HepG2 (cell line): Measurements from ENCODE around the gene NPTXR. TPM values are rescaled to one million over a fixed set of nuclear protein-coding genes. Genes with fewer than 3 reads are reported as not detected.

Source experiments
- ATAC-seq: fragments of 200-7000 bp; cut with Tn5 transposase; 3 replicates; pipeline ENCODE4 v1.9.1; 2020; ENCODE audit warnings: mild to moderate bottlenecking, moderate library complexity
- BruUV-seq: library from RNA; stranded (reverse); fragments of 400-500 nt; replicated peaks from 2 replicates; lab custom pipeline; 2021; lab: Mats Ljungman, UMichigan
- CTCF ChIA-PET: fragments of 300-600 bp; formaldehyde crosslinking; extraction: SDS; loops from one replicate; lab custom pipeline; 2021; ENCODE audit warnings: low total read pairs, inconsistent platforms, low intra/inter-chr PET ratio; lab: Yijun Ruan, JAX
- POLR2A ChIA-PET: fragments of 350-600 bp; sonication (Branson Sonifier 250); formaldehyde crosslinking; loops from one replicate; lab custom pipeline; 2020; ENCODE audit warnings: antibody characterized with exemption, inconsistent platforms; lab: Yijun Ruan, JAX
- DNase-seq: peaks from one replicate; pipeline ENCODE4 v3.0.0-alpha.2; 2015; ENCODE audit warnings: low spot score
- FAIRE-seq: peaks from 3 replicates; lab custom pipeline; 2011; peaks lifted over from hg19 to GRCh38; lab: Jason Lieb, UNC
- H2AFZ ChIP-seq: one replicate; pipeline ENCODE4 v1.6.1; 2011; ENCODE audit warnings: low read length, inconsistent platforms
- H3K27ac ChIP-seq: fragments of 300-600 bp; 3 replicates; pipeline ENCODE4 v1.8.0; 2011; ENCODE audit warnings: mixed run types, mild to moderate bottlenecking, mixed read lengths, low read length, inconsistent platforms; ENCODE audit not compliant: insufficient read depth; ENCODE audit errors: extremely low read length
- H3K27me3 ChIP-seq, 2 experiments: fragments of 200-600 bp in 1 of 2; 2 replicates in 1 of 2; 3 replicates in 1 of 2; pipeline versions ENCODE4 v1.6.0 to v1.8.0; 2011; ENCODE audit warnings: low read length in 2 of 2, mild to moderate bottlenecking in 2 of 2, moderate library complexity in 2 of 2, inconsistent platforms in 1 of 2; ENCODE audit not compliant: insufficient read depth in 2 of 2, control insufficient read depth in 1 of 2
- H3K36me3 ChIP-seq, 2 experiments: fragments of 200-600 bp in 1 of 2; replicated peaks in 1 of 2; 2 replicates in 1 of 2; 3 replicates in 1 of 2; pipeline versions ENCODE4 v1.5.1 to v1.8.0; 2011; ENCODE audit warnings: low read length in 2 of 2, inconsistent platforms in 1 of 2; ENCODE audit not compliant: insufficient read depth in 2 of 2, control insufficient read depth in 1 of 2
- H3K4me1 ChIP-seq: 2 replicates; pipeline ENCODE4 v1.5.1; 2012; ENCODE audit warnings: low read length, inconsistent platforms; ENCODE audit not compliant: insufficient read depth
- H3K4me2 ChIP-seq: 2 replicates; pipeline ENCODE4 v1.6.0; 2011; ENCODE audit warnings: low read depth, low read length, inconsistent platforms
- H3K4me3 ChIP-seq, 3 experiments: fragments of 200-600 bp in 1 of 3; sonication (generic), shearing (Covaris generic) in 1 of 3; replicated peaks in 1 of 3; 2 replicates each; pipeline ENCODE4 v1.5.1; 2011 to 2016; ENCODE audit warnings: low read length in 3 of 3, inconsistent platforms in 2 of 3, low read depth in 2 of 3, mild to moderate bottlenecking in 2 of 3, control low read depth in 1 of 3, mixed read lengths in 1 of 3; ENCODE audit not compliant: insufficient read depth in 1 of 3
- H3K79me2 ChIP-seq: one replicate; pipeline ENCODE4 v1.6.1; 2011; ENCODE audit warnings: low read length, inconsistent platforms; ENCODE audit not compliant: insufficient read depth
- H3K9ac ChIP-seq: 2 replicates; pipeline ENCODE4 v1.6.0; 2011; ENCODE audit warnings: mild to moderate bottlenecking, low read depth, low read length, inconsistent platforms; ENCODE audit not compliant: insufficient read depth
- H3K9me3 ChIP-seq: 2 replicates; pipeline ENCODE4 v1.5.1; 2012; ENCODE audit warnings: mild to moderate bottlenecking, low read length
- H4K20me1 ChIP-seq: 2 replicates; pipeline ENCODE4 v1.6.0; 2011; ENCODE audit warnings: inconsistent platforms, mild to moderate bottlenecking, low read length, moderate library complexity; ENCODE audit not compliant: insufficient read depth
- HMG20A ChIP-seq: IDR thresholded peaks from 2 replicates; pipeline ENCODE4 v1.6.1; 2016; ENCODE audit warnings: borderline replicate concordance
- KDM5A ChIP-seq: fragments of 200-600 bp; sonication (generic); IDR thresholded peaks from 2 replicates; pipeline ENCODE4 v1.7.0; 2018; ENCODE audit warnings: antibody characterized with exemption, mild to moderate bottlenecking, low read length, borderline replicate concordance
- MXD4 ChIP-seq: IDR thresholded peaks from 2 replicates; pipeline ENCODE4 v1.6.1; 2016; ENCODE audit warnings: mild to moderate bottlenecking, missing biosample characterization, missing genetic modification reagents
- NFYC ChIP-seq: IDR thresholded peaks from 2 replicates; pipeline ENCODE4 v1.6.1; 2016; ENCODE audit warnings: missing genetic modification reagents, missing compliant biosample characterization
- SPEN ChIP-seq: sonication (generic); formaldehyde crosslinking; IDR thresholded peaks from 2 replicates; pipeline ENCODE4 v1.5.1; 2020; ENCODE audit warnings: low read depth, mild to moderate bottlenecking, missing genetic modification reagents
- THYN1 ChIP-seq: sonication (generic); formaldehyde crosslinking; IDR thresholded peaks from 2 replicates; pipeline ENCODE4 v1.8.1; 2023; ENCODE audit warnings: low read depth, mild to moderate bottlenecking, moderate library complexity, missing genetic modification reagents, borderline replicate concordance
- ZNF3 ChIP-seq: IDR thresholded peaks from 2 replicates; pipeline ENCODE4 v1.7.0; 2017; ENCODE audit warnings: inconsistent platforms
- ZNF546 ChIP-seq: sonication (generic); formaldehyde crosslinking; conservative IDR thresholded peaks from 2 replicates; pipeline ENCODE4 v1.8.1; 2023; ENCODE audit warnings: mild to moderate bottlenecking, missing genetic modification reagents
- ZNF569 ChIP-seq: sonication (generic); formaldehyde crosslinking; IDR thresholded peaks from 2 replicates; pipeline ENCODE4 v1.5.0; 2020; ENCODE audit warnings: mild to moderate bottlenecking, missing genetic modification reagents, moderate library complexity, borderline replicate concordance
- ZNF839 ChIP-seq: sonication (generic); formaldehyde crosslinking; IDR thresholded peaks from 2 replicates; pipeline ENCODE4 v1.4.0; 2020; ENCODE audit warnings: missing genetic modification reagents, mild to moderate bottlenecking, borderline replicate concordance
- WGBS: methylation state at CpG from one replicate; pipeline ENCODE4 v1.1.6; 2017; ENCODE audit warnings: low lambda C conversion rate; 5-methylcytosine and 5-hydroxymethylcytosine counted together
- in situ Hi-C: cut with HindIII; loops from 2 replicates; pipeline ENCODE4 v1.10.0; 2017; ENCODE audit warnings: low pct_unique_long_range_greater_than_20kb; ENCODE audit not compliant: extremely low pct_ligation_motif_present
- intact Hi-C: fragments of 100-400 bp; cut with micrococcal nuclease; formaldehyde crosslinking; loops from one replicate; pipeline ENCODE4 v1.10.0; 2022; ENCODE audit not compliant: unreplicated experiment
- polyA plus RNA-seq, 8 experiments: library from polyadenylated mRNA; depleted of rRNA in 3 of 8; stranded (reverse) in 7 of 8; unstranded in 1 of 8; fragments of >200 nt; fragmentation: Illumina TruSeq in 4 of 8; extraction: Trizol in 4 of 8; gene quantifications; 2 replicates each; pipeline versions ENCODE4 v1.2.1 to v1.2.3, GENCODE V29; 2011 to 2016; ENCODE audit warnings: low read depth in 4 of 8, missing spikeins in 1 of 8, mixed read lengths in 1 of 8; ENCODE audit not compliant: insufficient read depth in 1 of 8
- total RNA-seq, 5 experiments: library from RNA; depleted of rRNA; stranded (reverse); fragments of >200 nt; fragmentation: Illumina TruSeq; extraction: Trizol; gene quantifications; 2 replicates each; pipeline ENCODE4 v1.2.3, GENCODE V29; 2016; ENCODE audit warnings: low read depth in 1 of 5
- TF ChIP-seq, protein P1 (sequence below): fragments of 450-650 bp; IDR thresholded peaks from 2 replicates; pipeline ENCODE4 v1.6.1; 2017; ENCODE audit warnings: mild to moderate bottlenecking
- TF ChIP-seq, protein P2 (sequence below): sonication (generic); formaldehyde crosslinking; IDR thresholded peaks from 2 replicates; pipeline ENCODE4 v1.8.0; 2022; ENCODE audit warnings: mild to moderate bottlenecking, missing genetic modification reagents, moderate library complexity
- TF ChIP-seq, protein P3 (sequence below): sonication (generic); formaldehyde crosslinking; IDR thresholded peaks from 2 replicates; pipeline ENCODE4 v1.5.0; 2020; ENCODE audit warnings: missing genetic modification reagents
- TF ChIP-seq, protein P4 (sequence below): sonication (generic); formaldehyde crosslinking; IDR thresholded peaks from 2 replicates; pipeline ENCODE4 v1.4.0; 2020; ENCODE audit warnings: missing genetic modification reagents, borderline replicate concordance

The NPTXR gene
- total and polyA plus RNA-seq, 2 of the 13 experiments (the other 11 are each of a cell fraction or from before 2014, with no cell fraction given), result 2.6 to 4.8 TPM

DNA sequence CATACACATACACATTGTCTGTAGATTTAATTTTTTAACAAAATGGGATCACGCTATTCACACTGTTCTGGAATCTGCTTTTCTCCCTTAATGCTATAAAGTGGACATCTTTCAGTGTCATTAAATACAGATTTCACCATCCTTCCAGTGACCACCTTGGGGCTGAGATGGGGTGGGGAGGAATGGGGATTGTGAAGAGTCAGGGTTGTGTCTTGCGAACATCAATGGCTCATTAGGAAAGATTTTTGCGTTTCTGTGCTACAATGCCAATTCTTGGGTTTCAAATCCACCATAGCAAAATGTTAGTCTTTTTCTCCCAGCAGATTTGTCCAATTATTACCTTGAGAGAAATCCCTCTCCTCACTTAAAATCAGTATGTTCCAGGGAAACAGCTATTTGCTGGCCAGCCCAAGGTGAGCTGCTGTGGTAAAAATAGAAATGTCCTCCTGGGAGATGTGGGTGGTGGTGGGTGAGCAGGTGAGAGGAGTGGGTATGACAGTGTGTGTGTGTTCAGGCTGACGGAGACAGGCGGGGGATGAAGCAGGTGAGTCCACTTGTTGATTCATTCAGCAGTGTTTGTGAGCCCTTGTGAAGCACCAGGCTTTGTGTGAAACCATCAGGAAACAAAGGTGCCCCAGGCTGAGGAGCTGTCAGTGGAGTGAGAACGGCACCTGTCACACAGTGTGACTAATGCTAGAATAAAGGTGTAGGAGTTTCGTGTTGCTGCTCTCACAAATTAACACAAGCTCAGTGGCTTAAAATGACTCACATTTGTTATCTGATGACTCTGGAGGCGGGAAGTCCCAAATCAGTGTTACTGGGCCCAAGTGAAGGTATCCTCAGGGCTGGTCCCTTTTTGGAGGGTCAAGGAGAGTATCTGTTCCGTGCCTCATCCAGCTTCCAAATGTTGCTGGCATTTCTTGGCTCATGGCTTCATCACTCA is 29.9 kb upstream of the NPTXR start:
- intact Hi-C loops (no loop called here), in situ Hi-C loops (loop anchor here (5.0 to 10.0 kb wide), 2 partner anchors 129 to 251 kb away; no protein-coding TSS in a partner anchor)
- POLR2A ChIA-PET, result no interaction called here
- DNase-seq (no peak), ATAC-seq (no peak), FAIRE-seq (no peak)
- H4K20me1 ChIP-seq, result peaks cover 3% of the 10 kb centered on the region; the same call in 1 of the 2 replicates
- no peak overlapping the region for H3K27ac ChIP-seq
- no peak overlapping the region for H3K4me3 ChIP-seq
- no peak overlapping the region for H3K9ac ChIP-seq
- H2AFZ ChIP-seq, result no peak overlapping the region
- no peaks in the 10 kb centered on the region; a peak in 1 of 5 replicates for H3K36me3 ChIP-seq
- peaks cover 2 to 37% of the 10 kb centered on the region in 2 experiments; a peak in 4 of 5 replicates for H3K27me3 ChIP-seq
- CTCF ChIA-PET, result no interaction called here
- no peaks in the 10 kb centered on the region for H3K79me2 ChIP-seq
- peaks cover 17% of the 10 kb centered on the region for H3K4me1 ChIP-seq
- no peaks in the 10 kb centered on the region for H3K9me3 ChIP-seq
- no peak overlapping the region for H3K4me2 ChIP-seq
- 43% methylated on average over 8 of the region's 9 CpGs for WGBS
- BruUV-seq, result no TSS peak
- TF ChIP-seq, protein P1, sequence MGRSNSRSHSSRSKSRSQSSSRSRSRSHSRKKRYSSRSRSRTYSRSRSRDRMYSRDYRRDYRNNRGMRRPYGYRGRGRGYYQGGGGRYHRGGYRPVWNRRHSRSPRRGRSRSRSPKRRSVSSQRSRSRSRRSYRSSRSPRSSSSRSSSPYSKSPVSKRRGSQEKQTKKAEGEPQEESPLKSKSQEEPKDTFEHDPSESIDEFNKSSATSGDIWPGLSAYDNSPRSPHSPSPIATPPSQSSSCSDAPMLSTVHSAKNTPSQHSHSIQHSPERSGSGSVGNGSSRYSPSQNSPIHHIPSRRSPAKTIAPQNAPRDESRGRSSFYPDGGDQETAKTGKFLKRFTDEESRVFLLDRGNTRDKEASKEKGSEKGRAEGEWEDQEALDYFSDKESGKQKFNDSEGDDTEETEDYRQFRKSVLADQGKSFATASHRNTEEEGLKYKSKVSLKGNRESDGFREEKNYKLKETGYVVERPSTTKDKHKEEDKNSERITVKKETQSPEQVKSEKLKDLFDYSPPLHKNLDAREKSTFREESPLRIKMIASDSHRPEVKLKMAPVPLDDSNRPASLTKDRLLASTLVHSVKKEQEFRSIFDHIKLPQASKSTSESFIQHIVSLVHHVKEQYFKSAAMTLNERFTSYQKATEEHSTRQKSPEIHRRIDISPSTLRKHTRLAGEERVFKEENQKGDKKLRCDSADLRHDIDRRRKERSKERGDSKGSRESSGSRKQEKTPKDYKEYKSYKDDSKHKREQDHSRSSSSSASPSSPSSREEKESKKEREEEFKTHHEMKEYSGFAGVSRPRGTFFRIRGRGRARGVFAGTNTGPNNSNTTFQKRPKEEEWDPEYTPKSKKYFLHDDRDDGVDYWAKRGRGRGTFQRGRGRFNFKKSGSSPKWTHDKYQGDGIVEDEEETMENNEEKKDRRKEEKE, result no peak
- TF ChIP-seq MXD4 (CRISPR knock-in tag) (no peak), ZNF569 (CRISPR knock-in tag) (no peak), ZNF546 (CRISPR knock-in tag) (no peak), KDM5A (no peak), SPEN (CRISPR knock-in tag) (no peak), NFYC (CRISPR knock-in tag) (no peak), ZNF839 (CRISPR knock-in tag) (no peak), THYN1 (no peak), ZNF3 (CRISPR knock-in tag) (no peak), HMG20A (CRISPR knock-in tag) (no peak)
- TF ChIP-seq, protein P2, sequence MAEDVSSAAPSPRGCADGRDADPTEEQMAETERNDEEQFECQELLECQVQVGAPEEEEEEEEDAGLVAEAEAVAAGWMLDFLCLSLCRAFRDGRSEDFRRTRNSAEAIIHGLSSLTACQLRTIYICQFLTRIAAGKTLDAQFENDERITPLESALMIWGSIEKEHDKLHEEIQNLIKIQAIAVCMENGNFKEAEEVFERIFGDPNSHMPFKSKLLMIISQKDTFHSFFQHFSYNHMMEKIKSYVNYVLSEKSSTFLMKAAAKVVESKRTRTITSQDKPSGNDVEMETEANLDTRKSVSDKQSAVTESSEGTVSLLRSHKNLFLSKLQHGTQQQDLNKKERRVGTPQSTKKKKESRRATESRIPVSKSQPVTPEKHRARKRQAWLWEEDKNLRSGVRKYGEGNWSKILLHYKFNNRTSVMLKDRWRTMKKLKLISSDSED (CRISPR knock-in tag), result no peak
- TF ChIP-seq, protein P3, sequence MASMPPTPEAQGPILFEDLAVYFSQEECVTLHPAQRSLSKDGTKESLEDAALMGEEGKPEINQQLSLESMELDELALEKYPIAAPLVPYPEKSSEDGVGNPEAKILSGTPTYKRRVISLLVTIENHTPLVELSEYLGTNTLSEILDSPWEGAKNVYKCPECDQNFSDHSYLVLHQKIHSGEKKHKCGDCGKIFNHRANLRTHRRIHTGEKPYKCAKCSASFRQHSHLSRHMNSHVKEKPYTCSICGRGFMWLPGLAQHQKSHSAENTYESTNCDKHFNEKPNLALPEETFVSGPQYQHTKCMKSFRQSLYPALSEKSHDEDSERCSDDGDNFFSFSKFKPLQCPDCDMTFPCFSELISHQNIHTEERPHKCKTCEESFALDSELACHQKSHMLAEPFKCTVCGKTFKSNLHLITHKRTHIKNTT (CRISPR knock-in tag), result no peak
- TF ChIP-seq, protein P4, sequence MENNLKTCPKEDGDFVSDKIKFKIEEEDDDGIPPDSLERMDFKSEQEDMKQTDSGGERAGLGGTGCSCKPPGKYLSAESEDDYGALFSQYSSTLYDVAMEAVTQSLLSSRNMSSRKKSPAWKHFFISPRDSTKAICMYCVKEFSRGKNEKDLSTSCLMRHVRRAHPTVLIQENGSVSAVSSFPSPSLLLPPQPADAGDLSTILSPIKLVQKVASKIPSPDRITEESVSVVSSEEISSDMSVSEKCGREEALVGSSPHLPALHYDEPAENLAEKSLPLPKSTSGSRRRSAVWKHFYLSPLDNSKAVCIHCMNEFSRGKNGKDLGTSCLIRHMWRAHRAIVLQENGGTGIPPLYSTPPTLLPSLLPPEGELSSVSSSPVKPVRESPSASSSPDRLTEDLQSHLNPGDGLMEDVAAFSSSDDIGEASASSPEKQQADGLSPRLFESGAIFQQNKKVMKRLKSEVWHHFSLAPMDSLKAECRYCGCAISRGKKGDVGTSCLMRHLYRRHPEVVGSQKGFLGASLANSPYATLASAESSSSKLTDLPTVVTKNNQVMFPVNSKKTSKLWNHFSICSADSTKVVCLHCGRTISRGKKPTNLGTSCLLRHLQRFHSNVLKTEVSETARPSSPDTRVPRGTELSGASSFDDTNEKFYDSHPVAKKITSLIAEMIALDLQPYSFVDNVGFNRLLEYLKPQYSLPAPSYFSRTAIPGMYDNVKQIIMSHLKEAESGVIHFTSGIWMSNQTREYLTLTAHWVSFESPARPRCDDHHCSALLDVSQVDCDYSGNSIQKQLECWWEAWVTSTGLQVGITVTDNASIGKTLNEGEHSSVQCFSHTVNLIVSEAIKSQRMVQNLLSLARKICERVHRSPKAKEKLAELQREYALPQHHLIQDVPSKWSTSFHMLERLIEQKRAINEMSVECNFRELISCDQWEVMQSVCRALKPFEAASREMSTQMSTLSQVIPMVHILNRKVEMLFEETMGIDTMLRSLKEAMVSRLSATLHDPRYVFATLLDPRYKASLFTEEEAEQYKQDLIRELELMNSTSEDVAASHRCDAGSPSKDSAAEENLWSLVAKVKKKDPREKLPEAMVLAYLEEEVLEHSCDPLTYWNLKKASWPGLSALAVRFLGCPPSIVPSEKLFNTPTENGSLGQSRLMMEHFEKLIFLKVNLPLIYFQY (CRISPR knock-in tag), result no peak
